HepG2 (cell line): ENCODE measurements around the gene UNC5B.

Source experiments
- CTCF ChIP-seq: sonication (generic); formaldehyde crosslinking; IDR thresholded peaks from 2 replicates; pipeline ENCODE4 v1.5.0; 2020; ENCODE audit warnings: mild to moderate bottlenecking, missing genetic modification reagents, moderate library complexity
- FOXJ3 ChIP-seq: sonication (generic); formaldehyde crosslinking; IDR thresholded peaks from 2 replicates; pipeline ENCODE4 v1.4.0; 2020; ENCODE audit warnings: missing genetic modification reagents, mild to moderate bottlenecking, borderline replicate concordance
- NR2F6 ChIP-seq, 2 experiments: IDR thresholded peaks; 2 replicates each; pipeline ENCODE4 v1.6.1; 2016; ENCODE audit warnings: antibody characterized with exemption in 1 of 2, mild to moderate bottlenecking in 1 of 2
- PAX8 ChIP-seq: sonication (generic); formaldehyde crosslinking; IDR thresholded peaks from 2 replicates; pipeline ENCODE4 v1.8.0; 2022; ENCODE audit warnings: mild to moderate bottlenecking, missing genetic modification reagents, borderline replicate concordance
- POLR2A ChIP-seq, 2 experiments: IDR thresholded peaks; 2 replicates each; pipeline ENCODE4 v1.6.1; 2011; ENCODE audit warnings: low read depth in 2 of 2, low read length in 2 of 2, mild to moderate bottlenecking in 1 of 2, moderate library complexity in 1 of 2; ENCODE audit not compliant: insufficient read depth in 1 of 2
- SNAI1 ChIP-seq: sonication (generic); formaldehyde crosslinking; IDR thresholded peaks from 2 replicates; pipeline ENCODE4 v1.5.0; 2020; ENCODE audit warnings: mild to moderate bottlenecking, missing genetic modification reagents, borderline replicate concordance
- ZNF629 ChIP-seq: sonication (generic); formaldehyde crosslinking; conservative IDR thresholded peaks from 2 replicates; pipeline ENCODE4 v1.5.0; 2020; ENCODE audit warnings: missing genetic modification reagents
- TF ChIP-seq, protein P1 (sequence below): sonication (generic); formaldehyde crosslinking; IDR thresholded peaks from 2 replicates; pipeline ENCODE4 v1.5.0; 2020; ENCODE audit warnings: missing genetic modification reagents

- no peak for TF ChIP-seq CTCF (CRISPR knock-in tag)
- no peak for TF ChIP-seq NR2F6 (IDR thresholded peaks at IDR 0.05)
- no peak for TF ChIP-seq NR2F6 (CRISPR knock-in tag; IDR thresholded peaks at IDR 0.05)
- TF ChIP-seq SNAI1 (CRISPR knock-in tag): no peak
- no peak for TF ChIP-seq FOXJ3 (CRISPR knock-in tag)
- no peak for TF ChIP-seq POLR2A (IDR thresholded peaks at IDR 0.05; ENCODE audit: insufficient read depth in 1 of 2, low read depth in 2 of 2, low read length in 2 of 2)
- TF ChIP-seq PAX8: no peak
- TF ChIP-seq ZNF629 (CRISPR knock-in tag): no peak
- TF ChIP-seq, protein P1, sequence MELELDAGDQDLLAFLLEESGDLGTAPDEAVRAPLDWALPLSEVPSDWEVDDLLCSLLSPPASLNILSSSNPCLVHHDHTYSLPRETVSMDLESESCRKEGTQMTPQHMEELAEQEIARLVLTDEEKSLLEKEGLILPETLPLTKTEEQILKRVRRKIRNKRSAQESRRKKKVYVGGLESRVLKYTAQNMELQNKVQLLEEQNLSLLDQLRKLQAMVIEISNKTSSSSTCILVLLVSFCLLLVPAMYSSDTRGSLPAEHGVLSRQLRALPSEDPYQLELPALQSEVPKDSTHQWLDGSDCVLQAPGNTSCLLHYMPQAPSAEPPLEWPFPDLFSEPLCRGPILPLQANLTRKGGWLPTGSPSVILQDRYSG (CRISPR knock-in tag): no peak
Measured at GRCh38 chr10:71241114-71241829, 28.9 kb downstream of the UNC5B start.
